ENCODE results near the gene PATJ.

PATJ gene

GRCh38 chr1:62188111-62188510, 445.8 kb downstream of the PATJ start:
- H3K4me3 Mint-ChIP-seq = no peak overlapping the region
- H3K27me3 Mint-ChIP-seq = no peaks in the 10 kb centered on the region
- H3K4me1 Mint-ChIP-seq (ENCODE audit: low read depth) = no peaks in the 10 kb centered on the region
- no peaks in the 10 kb centered on the region for H3K9me3 Mint-ChIP-seq
- intact Hi-C loops (cut with micrococcal nuclease) = no loop called here
- no peak overlapping the region for H3K27ac Mint-ChIP-seq
- no peaks in the 10 kb centered on the region for H3K36me3 Mint-ChIP-seq (ENCODE audit: low read depth)

DNA sequence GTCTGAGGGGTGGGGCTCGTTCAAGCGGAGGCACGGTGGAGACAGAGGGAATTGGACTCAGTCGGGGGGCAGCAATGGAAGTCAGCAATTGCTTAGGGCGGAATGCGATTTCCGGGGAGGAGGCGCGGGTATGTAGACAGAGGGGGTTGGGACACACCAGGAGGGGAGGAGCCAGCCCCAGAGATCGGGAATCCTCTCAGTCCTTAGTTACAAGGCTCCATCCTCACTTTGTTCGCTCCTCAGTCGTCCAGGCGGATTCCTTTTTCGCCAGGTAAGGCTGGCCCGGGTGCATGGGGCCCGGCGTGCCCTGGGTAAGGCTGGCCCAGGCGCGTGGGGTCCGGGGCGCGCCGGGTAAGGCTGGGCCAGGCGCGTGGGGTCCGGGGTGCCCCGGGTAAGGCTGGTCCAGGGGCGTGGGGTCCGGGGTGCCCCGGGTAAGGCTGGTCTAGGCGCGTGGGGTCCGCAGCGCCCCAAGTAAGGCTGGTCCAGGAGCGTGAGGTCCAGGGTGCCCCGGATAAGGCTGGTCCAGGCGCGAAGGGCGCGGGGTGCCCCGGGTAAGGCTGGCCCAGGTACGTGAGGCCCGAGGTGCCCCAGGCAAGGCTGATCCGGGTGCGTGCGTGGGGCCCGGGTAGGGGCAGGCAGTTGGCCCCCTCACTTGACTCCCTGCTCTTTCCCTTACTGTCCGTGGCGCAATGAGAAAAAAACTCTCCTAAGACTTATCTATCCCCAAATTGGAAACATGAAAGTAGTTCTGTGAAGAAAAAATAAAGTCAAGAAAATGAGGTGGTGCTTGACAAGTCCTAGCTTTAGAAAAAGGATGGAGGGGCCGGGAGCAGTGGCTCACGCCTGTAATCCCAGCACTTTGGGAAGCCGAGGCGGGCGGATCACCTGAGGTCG, 452.6 kb downstream of the PATJ start, which contains the start of gene L1TD1:
Gene L1TD1, plus strand, starts transcription at position 199 of the 894 bp plus-strand sequence. CDS start 11,780 bp downstream, outside the sequence.
- peaks cover 51% of the 10 kb centered on the region for H3K27me3 Mint-ChIP-seq
- H3K4me3 Mint-ChIP-seq = no peak within 1 kb of the TSS
- H3K27ac Mint-ChIP-seq = no peak within 1 kb of the TSS
- intact Hi-C loops (cut with micrococcal nuclease) = no loop called here
- H3K9me3 Mint-ChIP-seq = no peaks in the 10 kb centered on the region
- peaks cover 15% of the 10 kb centered on the region for H3K4me1 Mint-ChIP-seq (ENCODE audit: low read depth)
- no peaks in the 10 kb centered on the region for H3K36me3 Mint-ChIP-seq (ENCODE audit: low read depth)

GRCh38 chr1:62196086-62196690, 453.9 kb downstream of the PATJ start:
- H3K4me1 Mint-ChIP-seq (ENCODE audit: low read depth) = peaks cover 15% of the 10 kb centered on the region
- H3K9me3 Mint-ChIP-seq = no peaks in the 10 kb centered on the region
- intact Hi-C loops (cut with micrococcal nuclease) = no loop called here
- no peak overlapping the region for H3K4me3 Mint-ChIP-seq
- H3K36me3 Mint-ChIP-seq (ENCODE audit: low read depth) = no peaks in the 10 kb centered on the region
- H3K27me3 Mint-ChIP-seq = peaks cover 51% of the 10 kb centered on the region
- H3K27ac Mint-ChIP-seq = no peak overlapping the region

DNA sequence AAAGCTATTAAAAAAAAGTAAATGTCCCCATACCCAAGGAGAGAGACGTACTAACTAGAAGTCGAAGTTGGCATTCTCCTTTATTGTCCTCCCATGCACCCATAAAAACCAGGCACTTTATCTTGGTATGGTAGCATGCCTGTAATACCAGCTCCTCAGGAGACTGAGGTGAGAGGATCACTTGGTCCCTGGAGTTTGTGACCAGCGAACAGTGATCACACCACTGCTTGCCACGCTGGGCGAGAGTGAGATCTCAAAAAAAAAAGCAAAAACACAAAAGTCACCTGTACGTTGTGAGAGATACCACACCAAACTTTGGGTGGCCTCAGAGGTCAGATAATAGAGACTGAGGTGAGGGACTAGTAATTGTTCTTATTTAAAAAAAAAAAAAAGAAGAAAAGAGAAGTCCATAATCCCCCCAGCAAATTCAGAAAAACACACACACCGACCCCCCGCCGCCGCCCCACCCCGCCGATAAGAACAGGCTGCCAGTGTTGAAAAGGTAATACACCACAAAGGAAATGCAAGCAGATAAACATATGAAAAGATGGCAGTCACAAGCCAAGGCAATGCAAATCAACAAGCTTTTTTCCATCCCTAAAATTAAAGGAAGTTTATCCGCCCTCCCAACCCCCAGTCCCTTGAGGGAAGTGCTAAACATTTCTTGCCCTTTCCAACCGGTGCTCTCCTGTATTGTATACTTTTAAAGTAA, 455.9 kb downstream of the PATJ start:
- Mint-ChIP-seq H3K9me3 (no peaks in the 10 kb centered on the region), H3K4me3 (no peak overlapping the region), H3K27me3 (peaks cover 51% of the 10 kb centered on the region), H3K4me1 (ENCODE audit: low read depth) (peaks cover 15% of the 10 kb centered on the region), H3K27ac (no peak overlapping the region), H3K36me3 (ENCODE audit: low read depth) (no peaks in the 10 kb centered on the region)
- intact Hi-C loops (cut with micrococcal nuclease) = no loop called here

DNA sequence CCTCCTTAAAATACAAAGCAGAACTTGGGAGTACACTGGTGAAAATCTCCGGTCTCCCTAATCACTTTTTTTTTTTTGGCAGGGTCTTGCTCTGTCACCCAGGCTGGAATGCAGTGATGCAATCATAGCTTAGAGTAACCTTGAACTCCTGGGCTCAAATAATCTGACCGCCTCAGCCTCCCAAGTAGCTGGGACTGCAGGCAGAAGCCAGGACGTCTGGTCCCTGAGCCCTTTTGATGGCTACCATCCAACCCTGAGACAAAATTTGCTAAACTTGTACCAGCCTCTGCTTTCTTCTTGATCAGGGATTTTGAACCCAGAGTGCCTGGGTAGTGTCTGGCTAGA, 456.5 kb downstream of the PATJ start:
- Mint-ChIP-seq H3K27ac (no peak overlapping the region), H3K27me3 (peaks cover 49% of the 10 kb centered on the region), H3K4me3 (no peak overlapping the region), H3K9me3 (no peaks in the 10 kb centered on the region), H3K4me1 (ENCODE audit: low read depth) (peaks cover 15% of the 10 kb centered on the region), H3K36me3 (ENCODE audit: low read depth) (no peaks in the 10 kb centered on the region)
- intact Hi-C loops (cut with micrococcal nuclease) = no loop called here

DNA sequence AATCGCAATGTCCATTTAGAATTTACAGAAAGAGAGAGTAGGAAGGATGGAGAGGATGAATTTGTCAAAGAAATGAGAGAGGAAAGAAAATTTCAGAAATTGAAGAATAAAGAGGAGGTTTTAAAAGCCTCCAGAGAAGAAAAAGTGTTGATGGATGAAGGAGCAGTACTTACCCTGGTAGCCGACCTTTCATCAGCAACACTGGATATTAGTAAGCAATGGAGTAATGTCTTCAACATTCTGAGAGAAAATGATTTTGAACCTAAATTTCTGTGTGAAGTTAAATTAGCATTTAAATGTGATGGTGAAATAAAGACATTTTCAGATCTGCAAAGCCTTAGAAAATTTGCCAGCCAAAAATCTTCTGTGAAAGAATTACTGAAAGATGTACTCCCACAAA, 464.9 kb downstream of the PATJ start:
- no peak overlapping the region for H3K4me3 Mint-ChIP-seq
- intact Hi-C loops (cut with micrococcal nuclease) = no loop called here
- no peak overlapping the region for H3K27ac Mint-ChIP-seq
- H3K4me1 Mint-ChIP-seq (ENCODE audit: low read depth) = peaks cover 13% of the 10 kb centered on the region
- H3K36me3 Mint-ChIP-seq (ENCODE audit: low read depth) = peaks cover 9% of the 10 kb centered on the region
- H3K27me3 Mint-ChIP-seq = no peaks in the 10 kb centered on the region
- H3K9me3 Mint-ChIP-seq = peaks cover 37% of the 10 kb centered on the region

DNA sequence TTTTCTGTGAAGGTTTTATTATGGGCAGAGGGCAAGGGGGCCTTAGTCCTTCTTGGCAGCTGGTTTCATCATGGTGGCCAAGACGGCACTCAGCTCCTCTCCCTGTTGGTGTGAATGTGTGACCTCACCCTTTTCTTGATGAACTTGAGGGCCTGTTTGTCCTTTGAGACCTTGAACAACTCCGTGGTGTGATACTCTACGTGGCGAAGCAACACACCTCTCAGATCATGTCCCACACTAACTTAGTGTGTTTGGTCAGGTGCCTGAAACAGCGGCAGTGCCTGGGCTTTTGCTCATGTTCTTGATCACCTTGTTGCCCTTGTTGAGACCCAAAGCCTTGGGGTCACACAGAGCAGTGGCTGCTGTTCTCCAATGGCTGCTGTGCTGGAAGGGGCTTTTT, 465.8 kb downstream of the PATJ start:
- H3K27ac Mint-ChIP-seq = no peak overlapping the region

DNA sequence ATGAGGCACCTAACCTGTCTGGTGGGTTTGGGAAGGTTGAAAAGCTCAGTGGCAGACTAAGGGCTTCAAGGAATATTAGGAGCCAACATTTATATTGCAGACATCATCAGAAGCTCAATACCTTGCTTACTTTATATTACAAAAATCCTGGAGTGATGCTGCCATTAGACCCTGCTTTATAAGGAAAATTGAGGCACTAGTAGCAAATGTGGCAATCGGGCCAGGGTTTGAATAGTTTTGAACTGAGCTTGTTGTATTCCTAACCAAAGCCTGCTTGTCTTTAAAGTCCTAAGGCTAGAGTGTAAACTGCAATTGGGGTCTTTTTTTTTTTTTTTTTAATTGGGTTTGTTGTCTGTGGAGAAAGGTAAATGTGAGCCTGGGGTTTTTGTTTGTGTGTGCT, 466.7 kb downstream of the PATJ start:
- Mint-ChIP-seq H3K36me3 (ENCODE audit: low read depth) (peaks cover 9% of the 10 kb centered on the region), H3K4me1 (ENCODE audit: low read depth) (peaks cover 13% of the 10 kb centered on the region), H3K4me3 (no peak overlapping the region), H3K9me3 (peaks cover 38% of the 10 kb centered on the region), H3K27ac (no peak overlapping the region), H3K27me3 (no peaks in the 10 kb centered on the region)
- intact Hi-C loops (cut with micrococcal nuclease) = no loop called here

More for the DNA sequence above, 465.8 kb downstream of the PATJ start:
- Mint-ChIP-seq H3K27me3 (no peaks in the 10 kb centered on the region), H3K4me3 (no peak overlapping the region), H3K36me3 (ENCODE audit: low read depth) (peaks cover 9% of the 10 kb centered on the region), H3K4me1 (ENCODE audit: low read depth) (peaks cover 13% of the 10 kb centered on the region), H3K9me3 (peaks cover 38% of the 10 kb centered on the region)
- intact Hi-C loops (cut with micrococcal nuclease) = no loop called here

DNA sequence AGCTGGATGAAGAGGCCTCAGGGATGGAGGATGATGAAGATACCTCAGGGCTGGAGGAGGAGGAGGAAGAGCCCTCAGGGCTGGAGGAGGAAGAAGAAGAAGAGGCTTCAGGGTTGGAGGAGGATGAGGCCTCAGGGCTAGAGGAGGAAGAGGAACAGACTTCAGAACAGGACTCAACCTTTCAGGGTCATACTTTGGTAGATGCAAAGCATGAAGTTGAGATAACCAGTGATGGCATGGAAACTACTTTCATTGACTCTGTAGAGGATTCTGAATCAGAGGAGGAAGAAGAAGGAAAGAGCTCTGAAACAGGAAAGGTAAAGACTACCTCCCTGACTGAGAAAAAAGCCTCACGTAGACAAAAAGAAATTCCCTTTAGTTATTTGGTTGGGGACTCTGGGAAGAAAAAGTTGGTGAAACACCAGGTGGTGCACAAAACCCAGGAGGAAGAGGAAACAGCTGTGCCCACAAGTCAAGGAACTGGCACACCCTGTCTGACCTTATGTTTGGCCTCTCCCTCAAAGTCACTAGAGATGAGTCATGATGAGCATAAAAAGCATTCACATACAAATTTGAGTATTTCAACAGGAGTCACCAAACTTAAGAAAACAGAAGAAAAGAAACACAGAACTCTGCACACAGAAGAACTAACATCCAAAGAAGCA, 467.8 kb downstream of the PATJ start:
- Mint-ChIP-seq H3K9me3 (peaks cover 38% of the 10 kb centered on the region), H3K4me1 (ENCODE audit: low read depth) (peaks cover 13% of the 10 kb centered on the region), H3K36me3 (ENCODE audit: low read depth) (peaks cover 9% of the 10 kb centered on the region), H3K4me3 (no peak overlapping the region), H3K27ac (peak overlapping the region; percentile 7), H3K27me3 (no peaks in the 10 kb centered on the region)
- intact Hi-C loops (cut with micrococcal nuclease) = no loop called here

DNA sequence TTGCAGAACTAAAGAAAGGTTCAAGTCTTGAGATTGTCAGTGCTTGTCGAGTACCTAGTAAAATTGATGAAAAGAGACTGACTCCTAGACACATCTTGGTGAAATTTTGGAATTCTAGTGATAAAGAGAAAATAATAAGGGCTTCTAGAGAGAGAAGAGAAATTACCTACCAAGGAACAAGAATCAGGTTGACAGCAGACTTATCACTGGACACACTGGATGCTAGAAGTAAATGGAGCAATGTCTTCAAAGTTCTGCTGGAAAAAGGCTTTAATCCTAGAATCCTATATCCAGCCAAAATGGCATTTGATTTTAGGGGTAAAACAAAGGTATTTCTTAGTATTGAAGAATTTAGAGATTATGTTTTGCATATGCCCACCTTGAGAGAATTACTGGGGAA, 468.7 kb downstream of the PATJ start:
- Mint-ChIP-seq H3K9me3 (peaks cover 38% of the 10 kb centered on the region), H3K4me3 (no peak overlapping the region), H3K36me3 (ENCODE audit: low read depth) (peaks cover 9% of the 10 kb centered on the region), H3K27me3 (no peaks in the 10 kb centered on the region), H3K4me1 (ENCODE audit: low read depth) (peaks cover 13% of the 10 kb centered on the region), H3K27ac (no peak overlapping the region)
- intact Hi-C loops (cut with micrococcal nuclease) = no loop called here

GRCh38 chr1:62212411-62212810, 470.1 kb downstream of the PATJ start:
- Mint-ChIP-seq H3K4me3 (no peak overlapping the region), H3K9me3 (peaks cover 27% of the 10 kb centered on the region), H3K4me1 (ENCODE audit: low read depth) (peaks cover 15% of the 10 kb centered on the region), H3K27me3 (no peaks in the 10 kb centered on the region), H3K36me3 (ENCODE audit: low read depth) (peaks cover 9% of the 10 kb centered on the region), H3K27ac (no peak overlapping the region)
- intact Hi-C loops (cut with micrococcal nuclease) = no loop called here

- no peaks in the 10 kb centered on the region for H3K27me3 Mint-ChIP-seq
- peaks cover 18% of the 10 kb centered on the region for H3K4me1 Mint-ChIP-seq (ENCODE audit: low read depth)
- H3K27ac Mint-ChIP-seq = no peak overlapping the region
- H3K4me3 Mint-ChIP-seq = no peak overlapping the region
- intact Hi-C loops (cut with micrococcal nuclease) = no loop called here
- peaks cover 9% of the 10 kb centered on the region for H3K36me3 Mint-ChIP-seq (ENCODE audit: low read depth)
- H3K9me3 Mint-ChIP-seq = peaks cover 27% of the 10 kb centered on the region
These were observed 471.0 kb downstream of the PATJ start for GRCh38 chr1:62213075-62213914.

DNA sequence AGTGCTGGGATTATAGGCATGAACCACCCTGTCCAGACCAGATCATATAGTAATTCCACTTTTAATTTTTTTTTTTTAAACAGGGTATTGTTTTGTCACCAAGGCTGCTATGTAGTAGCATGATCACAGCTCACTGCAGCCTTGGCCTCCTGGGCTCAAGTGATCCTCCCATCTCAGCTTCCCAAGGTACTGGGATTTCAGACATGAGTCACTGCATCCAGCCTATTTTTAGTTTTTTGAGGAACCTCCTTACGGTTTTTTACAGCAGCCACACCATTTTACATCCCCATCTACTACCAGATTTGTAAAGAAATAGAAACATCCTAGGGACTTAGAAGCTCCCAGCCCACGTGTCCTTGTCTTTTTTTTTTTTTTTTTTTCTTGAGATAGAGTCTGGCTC, 476.3 kb downstream of the PATJ start:
- H3K4me3 Mint-ChIP-seq = no peak overlapping the region
- H3K27ac Mint-ChIP-seq = no peak overlapping the region
- H3K27me3 Mint-ChIP-seq = no peaks in the 10 kb centered on the region
- H3K9me3 Mint-ChIP-seq = no peaks in the 10 kb centered on the region
- intact Hi-C loops (cut with micrococcal nuclease) = no loop called here
- H3K4me1 Mint-ChIP-seq (ENCODE audit: low read depth) = peaks cover 6% of the 10 kb centered on the region
- no peaks in the 10 kb centered on the region for H3K36me3 Mint-ChIP-seq (ENCODE audit: low read depth)
